C4-2B (cell line): ENCODE data around the gene OLFML2A.

Experiments
- CTCF ChIP-seq: fragments of 450-650 bp; conservative IDR thresholded peaks from 2 replicates; pipeline ENCODE4 v1.5.1; 2017; ENCODE audit warnings: mild to moderate bottlenecking
- ZFX ChIP-seq: fragments of 450-650 bp; IDR thresholded peaks from 2 replicates; pipeline ENCODE4 v1.6.1; 2017

GRCh38 chr9:124854161-124854560, 77.2 kb downstream of the OLFML2A start:
- TF ChIP-seq CTCF = no peak
- no peak for TF ChIP-seq ZFX
